EL (cell line): ENCODE data around the gene PIGN.
A peak's percentile ranks its signal among the peaks of the same experiment; 100 is the strongest.
"Not testable (repeated sequence)": the region's sequence is repeated elsewhere in the genome, so short reads cannot be mapped to it uniquely, and the experiment has no call there.

Experiments used
- DNase-seq: peaks from one replicate; pipeline ENCODE4 v3.0.0-alpha.2; 2016

PIGN gene

DNA sequence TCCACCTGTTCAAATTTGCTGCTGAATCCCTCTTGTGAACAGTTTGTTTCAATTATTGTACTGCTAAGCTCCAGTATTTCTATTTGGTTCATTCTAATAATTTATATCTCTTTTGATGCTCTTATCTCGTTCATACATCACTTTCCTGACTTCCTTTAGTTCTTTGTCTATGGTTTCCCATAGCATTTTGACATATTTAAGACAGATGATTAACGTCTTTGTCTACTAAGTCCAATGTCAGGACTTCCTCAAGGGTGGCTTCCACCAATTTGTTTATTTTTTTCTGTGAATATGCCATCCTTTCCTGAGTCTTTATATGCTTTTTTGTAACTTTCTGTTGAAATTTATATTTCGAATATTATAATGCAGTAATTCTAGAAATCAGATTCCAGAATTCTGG, 9.6 kb downstream of the PIGN start:
- DNase-seq: no peak

DNA sequence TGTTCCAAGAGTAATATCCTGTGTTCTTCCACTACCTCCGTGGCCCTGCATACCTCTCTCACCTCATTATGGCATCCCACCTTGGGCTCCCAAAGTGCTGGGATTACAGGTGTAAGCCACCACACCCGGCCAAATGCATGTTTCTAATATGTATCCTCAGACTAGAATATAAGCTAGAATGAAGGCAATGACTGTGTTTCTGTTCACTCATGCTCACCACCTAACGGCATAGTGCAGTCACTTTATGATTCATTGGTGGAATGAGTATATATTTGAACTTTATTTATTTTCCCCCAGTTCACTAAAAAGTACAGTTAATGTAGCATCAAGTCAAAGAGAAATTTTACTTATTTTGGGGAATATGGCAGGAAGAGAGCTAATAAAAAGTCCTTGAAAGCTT, 11.3 kb downstream of the PIGN start:
- DNase-seq: no peak

DNA sequence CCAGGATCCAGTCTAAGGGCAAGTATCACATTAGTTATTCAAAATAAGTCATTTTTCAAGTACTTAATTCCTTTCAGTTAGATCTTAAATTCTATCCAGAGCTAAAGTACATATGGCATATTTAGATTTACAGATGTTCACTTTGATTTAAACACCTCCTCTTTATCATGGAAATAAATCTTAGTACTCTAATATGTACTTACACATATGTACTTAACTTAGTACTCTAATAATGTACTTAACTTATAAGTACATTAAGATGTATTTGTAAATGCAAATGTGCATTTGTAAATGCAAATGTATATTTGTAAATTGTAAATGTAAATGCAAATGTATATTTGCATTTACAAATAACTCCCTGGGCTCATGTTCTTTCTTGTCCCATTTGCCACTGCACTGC, 14.6 kb downstream of the PIGN start:
- no peak for DNase-seq

DNA sequence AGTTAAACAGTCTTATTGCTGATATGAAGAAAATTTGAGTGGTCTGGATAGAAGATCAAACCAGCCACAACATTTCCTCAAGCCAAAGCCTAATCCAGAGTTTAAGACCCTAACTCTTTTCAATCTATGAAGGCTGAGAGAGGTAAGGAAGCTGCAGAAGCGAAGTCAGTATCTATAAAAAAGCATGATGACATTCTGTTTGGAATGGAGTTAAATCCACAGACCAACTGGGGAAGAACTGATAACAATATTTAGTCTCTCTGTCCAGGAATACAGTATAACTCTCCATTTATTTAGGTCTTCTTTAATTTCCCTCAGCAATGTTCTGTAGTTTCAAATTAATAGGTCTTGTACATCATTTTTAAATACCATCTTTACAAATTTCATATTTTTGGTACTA, 16.0 kb downstream of the PIGN start:
- no peak for DNase-seq

DNA sequence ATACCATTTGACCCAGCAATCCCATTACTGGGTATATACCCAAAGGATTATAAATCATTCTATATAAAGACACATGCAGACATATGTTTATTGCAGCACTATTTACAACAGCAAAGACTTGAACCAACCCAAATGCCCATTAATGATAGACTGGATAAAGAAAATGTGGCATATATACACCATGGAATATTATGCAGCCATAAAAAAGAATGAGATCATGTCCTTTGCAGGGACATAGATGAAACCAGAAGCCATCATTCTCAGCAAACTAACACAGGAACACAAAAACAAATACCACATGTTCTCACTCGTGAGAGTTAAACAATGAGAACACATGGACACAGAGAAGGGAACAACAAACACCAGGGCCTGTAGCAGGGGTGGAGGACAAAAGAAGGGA, 20.3 kb downstream of the PIGN start:
- DNase-seq: not testable (repeated sequence)

DNA sequence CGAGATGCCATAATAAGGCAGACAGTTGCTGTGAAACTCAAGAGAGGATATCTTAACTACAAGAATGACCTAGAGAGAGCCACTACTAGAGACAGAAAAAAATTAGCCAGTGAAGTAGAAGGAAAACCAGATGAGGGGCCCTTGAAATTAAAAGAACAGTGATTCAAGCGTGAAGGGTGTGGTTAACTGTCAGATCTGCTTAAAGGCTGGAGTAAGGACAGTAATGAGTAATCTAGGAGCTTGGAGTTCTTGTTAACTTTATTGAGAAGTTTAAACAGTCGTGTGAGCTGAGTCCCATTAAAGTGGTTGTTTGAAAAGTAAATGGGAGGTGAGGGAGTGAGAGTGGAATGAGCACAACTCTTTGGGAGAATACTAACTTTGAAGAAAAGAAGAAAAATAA, 21.3 kb downstream of the PIGN start:
- DNase-seq: no peak

DNA sequence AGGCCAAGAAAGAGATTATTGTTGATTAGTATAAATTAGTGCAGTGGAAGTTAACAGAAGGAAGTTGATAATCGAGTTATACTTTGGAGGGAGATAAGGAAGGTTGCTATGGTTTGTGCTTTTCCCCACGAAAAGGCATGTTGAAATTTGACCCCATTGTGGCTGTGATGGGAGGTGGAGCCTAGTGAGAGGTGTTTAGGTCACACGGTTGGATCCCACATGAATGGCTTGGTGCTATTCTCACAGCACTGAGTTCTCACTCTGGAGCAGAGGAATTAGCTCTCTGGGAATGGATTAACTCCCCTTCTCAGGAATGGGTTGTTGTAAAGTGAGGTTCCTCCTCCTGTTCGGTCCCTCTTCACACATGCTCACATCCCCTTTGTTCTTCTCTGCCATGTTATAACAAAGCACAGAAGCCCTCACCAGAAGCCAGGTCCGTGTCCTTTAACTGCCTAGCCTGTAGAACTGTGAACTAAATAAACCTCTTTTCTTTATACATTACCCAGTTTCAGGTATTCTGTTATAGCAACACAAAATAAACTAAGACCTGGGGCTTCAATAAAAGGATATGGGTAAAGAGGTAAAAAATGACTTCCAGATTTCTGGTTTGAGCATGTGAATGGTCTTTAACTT, 21.9 kb downstream of the PIGN start:
- no peak for DNase-seq

DNA sequence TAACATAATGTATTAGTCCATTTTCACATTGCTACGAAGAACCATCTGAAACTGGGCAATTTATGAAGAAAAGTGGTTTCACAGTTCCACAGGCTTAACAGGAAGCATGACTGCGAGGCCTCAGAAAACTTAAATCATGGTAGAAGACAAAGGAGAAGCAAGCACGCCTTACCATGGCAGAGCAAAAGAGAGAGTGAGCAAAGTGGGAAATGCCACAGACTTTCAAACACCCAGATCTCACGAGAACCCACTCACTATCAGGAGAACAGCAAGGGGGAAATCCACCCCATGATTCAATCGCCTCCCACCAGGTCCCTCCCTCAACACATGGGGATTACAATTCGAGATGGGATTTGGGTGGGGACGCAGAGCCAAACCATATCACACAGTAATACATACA, 22.5 kb downstream of the PIGN start:
- no peak for DNase-seq

DNA sequence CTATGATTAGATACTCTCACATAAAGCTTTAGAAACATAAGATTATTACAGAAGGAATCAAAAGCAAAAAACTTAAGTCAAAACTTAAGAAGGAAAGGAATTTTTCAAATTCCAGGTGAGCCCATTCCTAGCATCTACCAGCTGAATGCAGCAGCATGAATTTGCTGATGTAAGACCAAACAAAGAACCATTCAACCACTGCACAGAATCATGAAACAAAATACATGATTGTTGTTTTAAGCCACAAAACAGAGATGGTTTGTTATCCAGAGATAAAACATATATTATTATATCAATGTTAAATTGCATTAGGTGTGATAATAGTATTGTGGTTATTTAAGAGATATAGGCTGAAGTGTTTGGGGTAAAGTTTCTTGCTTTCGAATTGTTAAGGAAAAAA, 29.0 kb downstream of the PIGN start:
- DNase-seq: no peak

DNA sequence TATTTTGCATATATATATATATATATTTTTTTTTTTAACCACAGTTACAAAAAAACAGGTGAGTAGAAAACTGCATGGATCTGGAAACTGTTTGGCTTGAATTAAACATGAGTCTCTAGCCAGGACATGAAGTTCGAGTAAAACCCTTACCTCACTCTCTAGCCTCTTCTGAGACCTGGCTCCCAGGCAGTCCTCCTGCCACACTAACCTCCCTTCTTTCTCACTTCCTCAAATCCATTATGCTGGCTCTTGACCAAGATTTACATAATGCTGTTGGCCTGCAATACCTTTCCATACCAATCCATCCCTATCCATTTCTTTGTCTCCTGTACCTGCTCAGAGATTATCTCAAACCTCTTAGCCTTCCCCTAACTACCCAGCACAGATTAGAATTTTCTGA, 34.0 kb downstream of the PIGN start:
- DNase-seq: no peak

DNA sequence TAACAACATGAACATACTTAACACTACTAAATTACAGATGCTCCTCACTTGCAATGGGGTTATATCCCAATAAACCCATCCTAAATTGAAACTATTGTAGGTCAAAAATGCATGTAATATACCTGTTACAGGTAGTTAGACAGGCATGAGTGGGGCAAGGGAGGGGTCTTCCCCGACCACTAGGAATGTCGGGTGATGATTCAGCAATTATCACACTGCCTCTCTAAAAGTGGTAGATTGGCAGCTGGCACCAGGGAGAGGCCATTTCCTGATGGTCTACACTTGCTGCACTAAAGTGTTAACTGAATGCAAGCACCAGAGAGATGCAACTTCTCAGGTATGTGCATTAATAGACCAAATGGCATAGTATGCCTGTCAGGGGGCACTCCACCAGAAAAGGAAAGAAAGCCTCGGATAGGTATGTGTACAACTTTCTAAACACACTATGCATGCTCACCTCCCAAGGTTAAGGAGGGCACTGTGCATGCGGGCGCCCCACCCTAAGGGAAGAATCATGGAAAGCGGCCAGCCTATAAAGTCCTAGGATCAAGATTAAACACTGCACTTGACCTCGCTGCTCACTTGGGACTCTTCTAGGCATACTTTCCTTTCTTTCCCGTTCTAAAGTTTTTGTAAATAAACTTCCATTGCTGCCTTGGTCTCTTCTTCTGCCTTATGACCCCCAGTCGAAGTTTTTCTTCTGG, 35.6 kb downstream of the PIGN start:
- no peak for DNase-seq

DNA sequence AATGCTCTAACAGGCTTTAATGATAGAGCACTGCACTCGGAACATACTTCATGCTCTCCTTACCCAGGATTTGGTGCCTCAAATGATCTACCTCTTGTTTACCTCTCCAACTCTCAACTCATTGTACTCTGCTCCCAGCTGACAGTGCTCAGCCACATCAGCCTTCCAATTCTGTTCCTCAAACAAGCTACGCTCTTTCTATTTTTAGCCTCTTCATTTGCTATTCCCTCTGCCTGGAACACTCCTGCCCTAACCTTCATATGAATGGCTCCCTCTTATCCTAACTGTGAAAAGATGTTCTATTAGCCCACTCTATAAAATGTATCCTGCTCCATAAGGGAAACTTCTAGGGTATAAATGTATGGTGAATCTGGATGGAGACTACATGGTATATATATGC, 42.5 kb downstream of the PIGN start:
- no peak for DNase-seq

DNA sequence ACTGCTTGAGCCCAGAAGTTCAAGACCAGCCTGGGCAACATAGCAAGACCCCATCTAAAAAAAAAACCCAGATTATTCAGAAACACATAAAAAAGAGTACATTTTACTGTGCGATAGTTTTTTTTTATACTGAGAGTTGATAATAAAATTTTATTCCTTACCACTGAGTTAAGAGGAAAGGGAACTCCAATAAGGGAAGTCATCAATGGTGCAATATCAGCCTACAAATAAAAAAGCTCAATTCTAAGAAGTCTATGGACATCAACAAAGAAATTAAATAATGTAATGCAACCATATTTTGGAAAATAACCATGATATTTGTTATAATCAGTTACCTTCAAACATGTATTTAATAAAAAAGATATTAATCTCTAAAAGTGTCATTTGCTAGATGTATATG, 46.6 kb downstream of the PIGN start:
- no peak for DNase-seq

DNA sequence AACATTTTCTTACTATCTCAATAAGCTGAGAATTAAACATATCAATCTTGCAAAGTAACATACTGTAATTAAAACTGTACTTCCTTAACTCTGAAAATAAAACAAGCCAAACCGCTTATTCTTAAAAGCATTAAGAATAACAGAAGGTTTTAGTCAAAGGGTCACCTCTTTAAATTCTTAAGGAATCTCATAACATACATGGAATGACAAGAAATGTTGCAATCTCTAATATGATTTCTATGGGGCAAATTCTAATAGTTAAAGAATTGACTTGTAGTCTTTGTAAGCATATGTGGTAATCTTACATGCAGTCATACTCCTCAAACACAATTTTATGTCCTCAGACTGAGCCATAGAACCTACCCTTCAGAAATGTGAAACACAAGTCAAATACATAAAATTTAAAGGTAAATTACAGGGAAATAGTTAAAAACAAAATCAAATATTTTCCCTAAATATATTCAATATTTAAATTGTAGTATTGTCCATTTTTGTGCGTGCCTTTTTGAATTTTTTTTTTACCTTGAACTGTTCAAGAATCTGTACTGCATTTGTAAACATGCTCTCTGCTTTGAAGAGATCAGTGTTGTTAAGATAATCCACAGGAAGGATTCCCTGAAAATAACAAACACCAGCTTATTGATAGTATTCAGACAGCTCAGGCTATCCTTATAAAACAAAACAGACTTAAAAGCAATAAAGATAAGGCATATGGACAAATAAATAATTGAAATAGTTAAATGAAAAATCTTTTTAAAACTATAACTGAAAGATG, 48.2 kb downstream of the PIGN start:
- no peak for DNase-seq

DNA sequence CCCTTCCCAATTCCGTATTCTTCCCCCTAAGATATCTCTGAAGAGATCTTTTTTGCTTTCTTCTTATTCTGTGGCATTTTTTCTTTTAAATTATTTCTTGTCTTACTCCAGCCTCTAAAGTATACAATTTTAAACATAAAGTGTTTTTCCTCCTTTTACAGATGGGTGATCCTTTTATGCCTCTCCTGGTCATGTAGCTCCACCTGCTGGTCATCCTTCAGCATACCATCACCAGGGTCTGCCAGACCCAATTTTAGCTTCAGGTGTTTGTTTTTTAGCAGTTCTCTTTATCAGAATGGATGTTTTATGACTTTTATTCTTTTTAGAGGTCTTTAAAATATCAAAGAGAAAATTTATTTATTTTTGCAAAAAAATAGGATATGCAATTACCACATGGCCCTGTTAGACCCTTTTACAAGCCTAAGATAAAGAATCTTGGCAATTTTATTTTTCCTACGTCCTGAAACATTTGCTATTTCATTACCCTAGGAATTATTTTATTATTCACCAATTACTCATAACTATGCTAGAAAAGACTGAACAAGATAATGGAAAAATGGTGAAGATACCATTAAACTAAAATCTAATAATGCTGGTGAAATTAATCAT, 55.5 kb downstream of the PIGN start:
- DNase-seq: peak; percentile 65

DNA sequence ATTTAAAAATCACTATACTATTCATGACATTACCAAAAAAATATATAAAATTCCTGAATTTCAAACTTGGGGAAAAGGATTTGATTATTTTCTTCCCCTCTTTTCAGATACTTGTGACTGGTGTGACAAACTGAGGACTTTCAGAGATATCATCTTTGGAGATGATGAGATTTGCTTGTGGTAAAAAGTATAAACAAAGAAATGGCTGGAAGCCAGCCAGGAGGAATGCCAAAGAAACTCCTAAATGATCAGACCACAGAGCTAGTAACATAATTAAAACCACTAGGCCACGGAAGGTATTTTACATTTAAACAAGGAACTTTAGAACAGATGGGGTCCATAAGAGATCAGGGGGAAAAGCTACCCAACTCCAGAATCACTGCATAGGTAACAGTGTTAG, 58.7 kb downstream of the PIGN start:
- DNase-seq: peak; percentile 81

DNA sequence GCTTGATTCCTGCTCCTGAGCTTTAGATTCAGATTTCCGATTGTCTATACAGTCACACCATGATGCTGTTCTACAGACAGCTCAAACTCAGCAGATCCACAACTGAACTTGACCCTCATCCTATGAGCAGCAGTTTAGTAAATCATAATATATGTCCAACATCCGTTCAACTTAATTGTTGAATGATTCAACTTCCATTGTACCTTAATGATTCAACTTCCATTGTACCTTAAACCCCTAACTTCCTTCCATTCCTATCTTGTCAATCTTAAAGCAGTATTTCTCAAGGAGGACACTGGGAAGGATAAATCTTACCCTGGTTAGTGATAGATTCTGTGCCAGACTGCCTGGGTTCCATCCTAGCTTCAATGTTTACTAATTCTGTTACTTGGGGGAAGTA, 60.1 kb downstream of the PIGN start:
- no peak for DNase-seq

DNA sequence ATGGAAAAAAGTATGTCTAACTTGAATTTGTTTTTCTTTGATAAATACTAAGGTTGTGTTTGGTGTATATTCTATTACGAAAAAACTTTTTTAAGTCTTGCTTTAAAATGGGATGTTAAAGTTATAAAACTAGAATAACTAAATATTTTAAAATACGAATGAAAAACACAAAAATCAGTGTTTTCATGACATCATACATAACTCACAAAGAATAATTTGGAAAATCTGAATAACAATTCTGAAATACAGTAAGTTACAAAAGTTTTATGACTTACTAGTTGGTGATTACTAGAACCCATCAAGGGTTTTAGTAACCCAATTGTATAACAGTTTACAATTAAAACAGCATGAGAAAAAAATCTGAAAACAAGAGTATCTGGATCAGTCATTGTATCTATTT, 61.2 kb downstream of the PIGN start:
- DNase-seq: no peak

DNA sequence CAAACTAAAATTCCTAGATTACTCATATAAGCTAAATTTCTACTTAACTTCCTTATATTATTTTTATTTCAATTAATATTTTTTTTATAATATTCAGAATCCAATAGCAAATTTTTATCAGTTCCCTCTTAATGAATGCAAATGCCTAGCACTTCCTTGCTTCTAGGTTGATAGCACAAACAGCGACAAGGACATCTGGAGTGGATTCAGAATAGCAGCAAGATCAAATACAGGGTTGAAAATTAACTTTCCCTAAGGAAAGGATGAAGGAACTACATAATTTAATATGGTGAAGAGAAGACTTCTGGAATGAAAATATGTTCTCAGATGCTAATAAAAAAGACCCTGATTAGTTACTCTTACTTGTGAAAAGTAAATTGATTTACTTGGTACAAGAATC, 64.5 kb downstream of the PIGN start:
- no peak for DNase-seq

DNA sequence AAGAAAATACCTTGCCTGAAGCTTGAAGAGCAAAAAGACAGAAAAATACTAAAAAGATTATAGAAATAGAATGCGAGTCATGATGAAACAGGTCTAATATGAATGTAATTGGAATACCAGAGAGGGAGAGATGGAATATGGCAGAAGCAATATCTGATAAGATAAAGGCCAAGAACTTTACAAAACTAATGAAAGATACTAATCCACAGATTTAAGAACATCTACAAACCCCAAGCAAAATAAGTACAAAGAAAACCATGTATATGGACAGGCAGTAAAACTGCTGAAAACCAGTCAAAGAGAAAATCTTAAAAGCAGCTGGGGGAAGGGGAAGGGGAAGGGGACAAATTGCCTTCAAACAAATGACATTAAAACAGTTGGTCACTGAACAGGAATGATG, 67.0 kb downstream of the PIGN start:
- no peak for DNase-seq

DNA sequence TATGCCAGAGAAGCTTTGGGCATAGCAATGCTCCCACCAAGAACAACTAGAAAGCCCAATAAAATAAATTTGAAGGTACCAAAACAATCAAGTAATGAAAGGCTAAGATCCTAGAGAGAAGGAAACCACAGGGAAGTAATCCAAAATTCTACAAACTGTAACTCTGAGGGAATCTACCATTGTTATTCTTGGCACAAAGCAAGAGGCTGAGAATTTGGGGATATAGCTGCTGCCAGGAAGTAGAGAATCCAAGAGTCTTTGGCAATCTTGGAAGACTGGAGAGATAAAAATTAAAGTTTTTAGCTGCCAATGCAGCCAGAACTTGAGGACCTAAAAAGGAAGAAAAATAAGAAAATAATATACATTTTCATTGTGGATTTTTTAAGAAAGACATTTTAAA, 68.5 kb downstream of the PIGN start:
- peak; percentile 59 for DNase-seq

DNA sequence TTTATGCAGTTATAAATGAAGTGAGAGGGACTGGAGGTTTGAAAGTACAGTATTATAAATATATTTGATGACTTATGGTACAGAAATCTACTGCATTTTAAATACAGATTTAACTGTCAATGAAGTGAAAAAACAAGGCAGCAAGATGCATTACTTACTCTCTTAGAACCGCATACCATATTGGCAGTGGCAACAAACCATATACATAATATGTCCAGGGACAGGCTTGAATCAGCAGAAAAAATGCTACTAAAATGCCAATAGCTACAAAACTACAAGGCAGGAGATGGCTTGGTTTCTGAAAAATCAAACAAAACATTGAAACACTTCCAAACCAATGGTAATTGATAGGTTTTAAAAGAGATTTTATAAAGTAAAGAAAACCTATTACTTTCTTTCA, 77.2 kb downstream of the PIGN start:
- no peak for DNase-seq

DNA sequence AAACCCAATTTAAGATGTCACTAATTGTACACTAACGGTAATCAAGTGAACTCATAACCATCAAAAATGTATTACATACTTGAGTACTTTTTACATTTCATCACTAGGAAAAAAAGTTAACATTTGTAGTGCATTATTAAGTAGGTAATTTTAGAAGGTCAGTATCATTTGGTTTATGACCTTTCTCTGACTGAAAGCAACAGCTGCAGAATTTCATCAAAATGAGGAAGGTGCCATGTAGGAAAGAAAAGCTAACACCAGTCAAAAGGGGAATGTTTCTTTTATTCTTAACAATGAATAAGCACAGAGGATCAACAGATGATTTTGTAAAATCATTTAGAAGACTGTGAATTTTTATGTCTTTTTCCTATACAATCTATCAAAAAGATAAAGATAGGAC, 79.0 kb downstream of the PIGN start:
- DNase-seq: no peak

DNA sequence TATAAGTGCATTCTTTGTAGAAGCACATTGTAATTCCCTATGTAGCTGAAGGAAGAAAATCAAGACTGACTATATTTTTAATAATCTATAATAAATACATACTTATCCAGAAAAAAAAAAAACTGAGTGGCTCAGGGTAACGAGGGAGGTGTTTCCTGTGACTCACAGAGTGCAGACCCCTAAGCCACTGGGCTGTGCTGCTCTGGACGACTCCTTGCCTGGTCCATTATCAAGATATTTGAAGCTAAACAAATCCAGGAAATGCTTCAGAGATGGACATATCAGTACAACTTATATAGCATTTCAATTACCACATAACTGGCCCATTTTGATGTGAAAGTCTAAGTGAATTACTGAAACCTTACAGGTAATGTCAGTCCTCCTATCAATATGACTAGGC, 80.6 kb downstream of the PIGN start:
- no peak for DNase-seq
